Ureter (tissue), 1 donor: ENCODE results near the gene ATP6V1B1. TPM values are rescaled to one million over a fixed set of nuclear protein-coding genes. Genes with fewer than 3 reads are reported as not detected.
A peak's percentile ranks its signal among the peaks of the same experiment; 100 is the strongest.

ENCODE experiments used
- DNase-seq: peaks from one replicate; pipeline ENCODE4 v3.0.0-alpha.2; 2020; ENCODE audit warnings: low spot score
- total RNA-seq: library from RNA; stranded (reverse); gene quantifications from one replicate; pipeline ENCODE4 v1.2.4, GENCODE V29; 2023
- donor health status: DM: yes; HTN: yes; CAD: no.

ATP6V1B1 gene
- total RNA-seq, 1 donor from 2014 or later: 2.4 TPM

- no peak for DNase-seq
Measured at GRCh38 chr2:70901227-70902066, 34.3 kb upstream of the ATP6V1B1 start.

DNA sequence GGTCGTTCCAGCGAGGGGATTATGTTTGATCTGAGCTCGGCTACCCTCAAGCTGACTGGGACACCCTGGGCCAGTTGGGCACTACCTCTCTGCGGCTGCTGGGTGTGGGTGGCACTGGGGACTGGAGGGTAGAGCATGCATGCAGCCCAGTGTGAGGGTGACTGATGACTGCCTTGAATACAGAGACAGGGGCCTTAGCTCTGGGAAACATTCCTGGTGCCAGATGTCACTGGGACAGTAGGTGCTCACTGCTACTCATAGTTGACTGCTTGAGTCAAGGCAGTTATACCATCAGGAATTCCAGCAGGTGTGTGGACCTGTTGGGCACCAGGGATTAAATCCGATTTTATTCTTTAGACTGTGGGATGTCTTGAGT, 33.6 kb upstream of the ATP6V1B1 start:
- DNase-seq: no peak

GRCh38 chr2:70902579-70902978, 33.1 kb upstream of the ATP6V1B1 start:
- no peak for DNase-seq

DNA sequence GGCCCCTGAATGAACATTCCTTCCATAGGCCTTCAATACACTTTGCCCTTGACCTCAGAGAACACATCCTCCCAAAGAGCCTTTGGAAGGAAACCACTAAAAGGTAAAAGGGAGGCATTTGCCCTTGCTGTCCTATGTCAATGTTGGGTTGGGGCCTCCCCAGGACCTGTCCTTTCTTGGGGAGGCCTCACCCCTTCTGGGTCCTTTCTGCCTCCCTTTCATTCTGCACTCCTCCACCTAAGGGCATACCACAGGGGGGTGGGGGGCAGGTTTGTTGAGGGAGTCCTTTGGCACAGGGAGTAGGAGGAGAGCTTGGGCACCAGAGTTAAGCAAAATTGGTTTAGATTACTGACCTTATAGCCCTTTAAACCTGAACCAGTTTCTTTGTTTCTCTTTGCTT, 32.5 kb upstream of the ATP6V1B1 start:
- DNase-seq: no peak

GRCh38 chr2:70903641-70904340, 31.9 kb upstream of the ATP6V1B1 start:
- no peak for DNase-seq

DNA sequence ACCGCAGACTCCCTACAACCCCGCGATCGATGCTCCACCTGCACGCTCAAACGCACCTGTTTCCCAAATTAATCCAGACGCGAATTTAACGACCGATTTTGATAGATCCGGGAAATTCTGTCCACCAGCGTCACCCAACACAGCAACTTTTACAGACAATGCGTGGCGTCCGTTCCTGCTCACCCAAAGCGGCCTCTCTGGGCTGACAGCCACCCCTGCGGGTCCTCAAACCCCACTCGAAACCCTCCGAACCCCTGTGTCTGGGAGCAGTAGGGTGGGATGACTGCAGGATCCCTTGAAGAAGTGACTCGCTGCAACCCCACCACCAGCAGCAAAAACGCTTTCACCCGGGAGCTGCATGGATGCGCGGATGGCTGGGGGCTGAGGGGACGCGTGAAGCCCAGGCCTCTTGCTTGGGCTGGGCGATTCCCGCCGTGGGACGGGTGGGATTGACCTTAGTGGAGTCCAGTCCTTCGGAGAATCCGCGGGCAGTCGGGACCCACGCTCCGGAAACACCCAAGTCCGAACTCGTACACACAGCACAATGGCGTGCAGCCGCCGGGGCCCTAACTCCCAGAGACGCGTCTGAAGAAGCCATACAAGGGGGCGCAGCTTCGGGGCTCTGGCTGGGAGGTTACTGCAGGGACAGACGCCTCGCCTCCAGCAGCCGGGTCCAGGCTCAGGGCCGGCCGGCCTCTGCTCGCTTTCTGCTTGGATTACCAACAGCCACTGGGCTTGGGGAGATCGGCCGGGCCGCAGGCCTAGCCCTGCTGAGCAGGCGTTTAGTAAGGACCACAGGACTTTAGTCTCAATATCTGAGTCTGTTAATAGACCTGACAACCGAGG, 31.1 kb upstream of the ATP6V1B1 start:
- no peak for DNase-seq

GRCh38 chr2:70905443-70906421, 30.0 kb upstream of the ATP6V1B1 start:
- no peak for DNase-seq

DNA sequence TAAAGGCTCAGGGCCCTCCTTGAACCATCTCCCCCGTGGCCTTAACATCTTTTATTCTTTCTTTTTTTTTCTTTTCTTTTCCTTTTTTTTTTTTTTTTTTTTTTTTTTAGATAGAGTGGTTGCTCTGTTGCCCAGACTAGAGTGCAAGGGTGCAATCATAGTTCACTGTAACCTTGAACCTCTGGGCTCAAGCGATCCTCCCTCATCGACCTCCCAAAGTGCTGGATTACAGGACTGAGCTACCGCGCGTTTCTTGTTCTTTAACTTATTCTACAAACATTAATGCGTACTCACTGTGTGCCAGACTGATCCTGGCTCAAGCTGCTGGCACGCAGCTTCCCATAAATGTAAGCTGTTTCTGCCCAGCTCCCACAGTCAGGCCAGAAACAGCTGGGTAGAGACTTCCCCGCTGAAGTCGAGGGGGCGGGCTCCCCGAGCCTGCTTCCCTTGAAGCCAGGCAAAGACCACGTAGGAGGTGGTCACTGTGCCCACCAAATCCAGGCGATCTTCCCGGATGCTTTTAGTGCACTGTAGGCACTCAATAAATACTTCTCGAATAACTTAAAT, 29.2 kb upstream of the ATP6V1B1 start:
- DNase-seq: peak; percentile 14

- peak; percentile 29 for DNase-seq
Measured at GRCh38 chr2:70907130-70908057, 28.3 kb upstream of the ATP6V1B1 start.

DNA sequence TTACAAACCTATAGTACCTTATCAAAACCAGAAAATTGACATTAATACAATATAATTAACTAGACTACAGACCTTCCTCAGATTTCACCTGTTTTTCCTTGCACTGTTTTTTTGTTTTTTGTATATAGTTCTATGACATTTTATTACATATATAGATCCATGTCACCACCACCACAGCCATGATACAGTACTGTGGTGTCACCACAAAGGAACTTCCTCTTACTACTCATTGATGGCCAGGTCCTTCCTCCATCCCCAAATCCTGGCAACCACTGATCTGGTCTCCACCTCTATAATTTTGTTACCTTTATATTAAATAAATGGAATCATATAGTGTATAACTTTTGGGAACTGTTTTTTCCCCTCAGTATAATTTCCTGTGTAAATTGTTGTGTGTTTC, 19.4 kb upstream of the ATP6V1B1 start:
- DNase-seq: no peak

- DNase-seq: no peak
Measured at GRCh38 chr2:70918016-70918415, 17.7 kb upstream of the ATP6V1B1 start.

- DNase-seq: peak; percentile 86
Measured at GRCh38 chr2:70919672-70920366, 15.9 kb upstream of the ATP6V1B1 start.

GRCh38 chr2:70920367-70920715, 15.4 kb upstream of the ATP6V1B1 start:
- no peak for DNase-seq

GRCh38 chr2:70921031-70921430, 14.7 kb upstream of the ATP6V1B1 start:
- no peak for DNase-seq

GRCh38 chr2:70921839-70922234, 13.9 kb upstream of the ATP6V1B1 start:
- no peak for DNase-seq

GRCh38 chr2:70922235-70923234, 13.2 kb upstream of the ATP6V1B1 start:
- DNase-seq: no peak

- DNase-seq: no peak
Measured at GRCh38 chr2:70923378-70924015, 12.2 kb upstream of the ATP6V1B1 start.
